Tibial artery (tissue), 4 donors: Measurements from ENCODE around the gene SORCS2.

Experiments
- DNase-seq, 2 donors: peaks; one replicate each; pipeline ENCODE4 v3.0.0-alpha.2; 2019
- H3K27ac ChIP-seq, 2 donors: fragments of 200-600 bp; sonication (generic) in 1 of 2; 1 replicate in 1 of 2; 2 replicates in 1 of 2; pipeline ENCODE4 v1.5.1; 2018 to 2019; ENCODE audit warnings: mild to moderate bottlenecking in 1 of 2
- H3K27me3 ChIP-seq, 2 donors: fragments of 200-600 bp; sonication (generic) in 1 of 2; one replicate each; pipeline versions ENCODE4 v1.5.1 to v1.6.0; 2016 to 2019
- H3K36me3 ChIP-seq, 3 donors: fragments of 200-600 bp; sonication (generic) in 2 of 3; one replicate each; pipeline ENCODE4 v1.5.1; 2016 to 2019; ENCODE audit warnings: mild to moderate bottlenecking in 2 of 3
- H3K4me1 ChIP-seq, 4 donors: fragments of 200-600 bp; sonication (generic) in 2 of 4; 1 replicate in 3 of 4; 2 replicates in 1 of 4; pipeline ENCODE4 v1.5.1; 2016 to 2019
- H3K4me3 ChIP-seq, 2 donors: fragments of 200-600 bp; sonication (generic) in 1 of 2; 1 replicate in 1 of 2; 2 replicates in 1 of 2; pipeline ENCODE4 v1.5.1; 2018 to 2019; ENCODE audit warnings: mild to moderate bottlenecking in 2 of 2
- H3K9me3 ChIP-seq, 3 donors: fragments of 200-600 bp; sonication (generic) in 1 of 3; one replicate each; pipeline ENCODE4 v1.5.1; 2016 to 2019
- intact Hi-C: fragments of 100-400 bp; cut with DNase I; formaldehyde crosslinking; loops from one replicate; pipeline ENCODE4 v1.15.0; 2023; ENCODE audit warnings: low total_unique reads
- TF ChIP-seq, protein P1 (sequence below), 2 experiments: fragments of 200-600 bp in 1 of 2; fragments of 450-650 bp in 1 of 2; IDR thresholded peaks; one replicate each; pipeline ENCODE4 v1.5.1; 2017 to 2019; ENCODE audit warnings: antibody characterized with exemption in 2 of 2, mild to moderate bottlenecking in 1 of 2, moderate library complexity in 1 of 2

SORCS2 gene

DNA sequence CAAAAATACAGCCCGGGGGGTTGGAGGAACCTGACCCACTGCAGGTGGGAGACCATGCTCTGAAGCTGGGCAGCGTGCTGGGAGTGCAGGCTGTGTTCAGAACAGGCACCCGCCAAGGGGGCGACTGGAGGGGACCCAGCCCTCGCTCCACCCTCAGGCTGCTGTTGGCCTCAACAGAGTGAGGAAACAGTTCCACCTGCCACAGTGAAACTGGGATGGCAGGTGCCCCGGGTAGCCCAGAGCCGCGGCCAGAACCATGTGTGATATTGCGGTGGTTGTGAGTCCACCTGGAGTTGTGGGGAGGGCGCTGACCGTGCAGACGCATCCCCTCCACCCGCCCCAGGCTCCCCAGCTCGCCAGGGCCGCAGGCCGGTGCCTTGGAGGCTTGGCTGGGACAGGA lies 288.1 kb downstream of the SORCS2 start:
- H3K9me3 ChIP-seq = no peaks in the 10 kb centered on the region
- no peaks in the 10 kb centered on the region for H3K4me1 ChIP-seq
- H3K27me3 ChIP-seq = no peaks in the 10 kb centered on the region
- intact Hi-C loops = no loop called here
- no peak overlapping the region for H3K27ac ChIP-seq
- DNase-seq = no peak
- TF ChIP-seq, protein P1, sequence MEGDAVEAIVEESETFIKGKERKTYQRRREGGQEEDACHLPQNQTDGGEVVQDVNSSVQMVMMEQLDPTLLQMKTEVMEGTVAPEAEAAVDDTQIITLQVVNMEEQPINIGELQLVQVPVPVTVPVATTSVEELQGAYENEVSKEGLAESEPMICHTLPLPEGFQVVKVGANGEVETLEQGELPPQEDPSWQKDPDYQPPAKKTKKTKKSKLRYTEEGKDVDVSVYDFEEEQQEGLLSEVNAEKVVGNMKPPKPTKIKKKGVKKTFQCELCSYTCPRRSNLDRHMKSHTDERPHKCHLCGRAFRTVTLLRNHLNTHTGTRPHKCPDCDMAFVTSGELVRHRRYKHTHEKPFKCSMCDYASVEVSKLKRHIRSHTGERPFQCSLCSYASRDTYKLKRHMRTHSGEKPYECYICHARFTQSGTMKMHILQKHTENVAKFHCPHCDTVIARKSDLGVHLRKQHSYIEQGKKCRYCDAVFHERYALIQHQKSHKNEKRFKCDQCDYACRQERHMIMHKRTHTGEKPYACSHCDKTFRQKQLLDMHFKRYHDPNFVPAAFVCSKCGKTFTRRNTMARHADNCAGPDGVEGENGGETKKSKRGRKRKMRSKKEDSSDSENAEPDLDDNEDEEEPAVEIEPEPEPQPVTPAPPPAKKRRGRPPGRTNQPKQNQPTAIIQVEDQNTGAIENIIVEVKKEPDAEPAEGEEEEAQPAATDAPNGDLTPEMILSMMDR (IDR thresholded peaks at IDR 0.05) = no peak
- H3K4me3 ChIP-seq = no peak overlapping the region
- no peaks in the 10 kb centered on the region for H3K36me3 ChIP-seq

- intact Hi-C loops = no loop called here
- H3K9me3 ChIP-seq = no peaks in the 10 kb centered on the region
- H3K36me3 ChIP-seq = no peaks in the 10 kb centered on the region
- H3K27me3 ChIP-seq = no peaks in the 10 kb centered on the region
- H3K4me3 ChIP-seq = no peak overlapping the region
- DNase-seq = no peak
- H3K4me1 ChIP-seq = no peaks in the 10 kb centered on the region
- TF ChIP-seq, protein P1 (IDR thresholded peaks at IDR 0.05) = no peak
- H3K27ac ChIP-seq = no peak overlapping the region
Measured at GRCh38 chr4:7481227-7481626, 288.9 kb downstream of the SORCS2 start.

- H3K4me3 ChIP-seq = no peak overlapping the region
- DNase-seq = no peak
- no peaks in the 10 kb centered on the region for H3K27me3 ChIP-seq
- H3K36me3 ChIP-seq = no peaks in the 10 kb centered on the region
- intact Hi-C loops = no loop called here
- no peak overlapping the region for H3K27ac ChIP-seq
- H3K9me3 ChIP-seq = no peaks in the 10 kb centered on the region
- no peaks in the 10 kb centered on the region for H3K4me1 ChIP-seq
- TF ChIP-seq, protein P1 (IDR thresholded peaks at IDR 0.05) = no peak
Measured at GRCh38 chr4:7485096-7485495, 292.8 kb downstream of the SORCS2 start.

GRCh38 chr4:7486101-7486500 lies 293.8 kb downstream of the SORCS2 start:
- TF ChIP-seq, protein P1 (IDR thresholded peaks at IDR 0.05) = no peak
- Histone ChIP-seq H3K27ac (no peak overlapping the region), H3K9me3 (no peaks in the 10 kb centered on the region), H3K4me3 (no peak overlapping the region), H3K27me3 (no peaks in the 10 kb centered on the region), H3K4me1 (no peaks in the 10 kb centered on the region), H3K36me3 (no peaks in the 10 kb centered on the region)
- intact Hi-C loops = no loop called here
- no peak for DNase-seq

DNA sequence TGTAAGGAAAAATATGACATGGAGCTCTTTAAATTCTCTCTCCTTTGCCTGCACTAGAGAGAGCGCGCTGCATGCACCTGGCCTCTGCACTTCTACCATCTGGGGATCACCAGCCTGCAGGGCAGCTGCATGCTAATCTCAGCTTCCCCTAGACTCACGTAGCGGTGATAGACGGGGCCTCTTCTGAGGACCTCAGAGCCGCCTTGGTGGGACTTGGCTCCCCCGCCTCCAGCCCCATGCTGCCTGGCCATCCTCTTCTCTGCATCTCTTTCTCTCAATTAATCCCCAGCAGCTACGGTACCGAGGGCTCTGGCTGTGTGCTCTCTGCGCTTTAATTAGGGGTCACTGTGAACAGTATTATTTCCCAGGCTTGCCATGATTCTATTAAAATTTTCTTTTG lies 295.2 kb downstream of the SORCS2 start:
- Histone ChIP-seq H3K4me3 (no peak overlapping the region), H3K4me1 (no peaks in the 10 kb centered on the region), H3K36me3 (no peaks in the 10 kb centered on the region), H3K27ac (no peak overlapping the region), H3K27me3 (no peaks in the 10 kb centered on the region), H3K9me3 (peaks cover 0 to 6% (median 0%) of the 10 kb centered on the region in 3 donors)
- TF ChIP-seq, protein P1 (IDR thresholded peaks at IDR 0.05) = no peak
- no peak for DNase-seq
- intact Hi-C loops = no loop called here

DNA sequence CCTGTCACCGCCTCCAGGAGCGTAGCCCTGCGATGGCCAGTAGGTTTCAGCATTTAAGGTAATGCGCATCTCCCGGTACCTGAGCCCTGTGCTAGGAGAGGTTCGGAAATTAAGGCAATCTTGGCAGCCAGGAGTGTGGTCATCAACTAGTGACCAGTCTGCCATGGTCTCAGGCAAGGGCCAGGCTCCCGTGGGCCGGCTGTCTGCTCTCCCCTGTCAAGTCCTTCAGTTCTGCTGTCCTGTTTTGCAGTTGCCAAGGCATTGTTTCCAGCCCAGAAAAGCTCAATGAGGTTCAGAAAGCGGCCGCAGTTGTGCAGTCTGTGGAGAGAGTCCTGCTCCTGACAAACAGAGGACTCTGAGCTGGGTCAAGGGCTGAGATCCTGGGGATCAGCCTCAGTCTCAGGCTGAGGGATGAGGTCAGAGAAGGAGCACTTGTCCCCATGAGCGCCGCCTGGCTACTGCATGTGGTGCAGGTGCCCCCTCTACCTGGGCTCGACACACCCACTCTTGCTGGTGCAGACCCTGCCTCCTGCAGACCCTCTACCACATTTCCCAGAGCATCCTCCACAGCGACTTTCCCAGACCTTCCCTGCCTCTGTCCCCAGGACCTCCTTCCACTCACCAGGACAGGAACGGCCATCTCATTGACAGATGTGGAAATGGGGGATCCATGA lies 295.8 kb downstream of the SORCS2 start:
- DNase-seq = no peak
- no peak overlapping the region for H3K27ac ChIP-seq
- H3K9me3 ChIP-seq = peaks cover 0 to 6% (median 0%) of the 10 kb centered on the region in 3 donors
- no peak overlapping the region for H3K4me3 ChIP-seq
- intact Hi-C loops = no loop called here
- TF ChIP-seq, protein P1 (IDR thresholded peaks at IDR 0.05) = no peak
- H3K27me3 ChIP-seq = no peaks in the 10 kb centered on the region
- no peaks in the 10 kb centered on the region for H3K4me1 ChIP-seq
- H3K36me3 ChIP-seq = no peaks in the 10 kb centered on the region
